Measurements from ENCODE around the gene ATXN3.

Gene ATXN3

DNA sequence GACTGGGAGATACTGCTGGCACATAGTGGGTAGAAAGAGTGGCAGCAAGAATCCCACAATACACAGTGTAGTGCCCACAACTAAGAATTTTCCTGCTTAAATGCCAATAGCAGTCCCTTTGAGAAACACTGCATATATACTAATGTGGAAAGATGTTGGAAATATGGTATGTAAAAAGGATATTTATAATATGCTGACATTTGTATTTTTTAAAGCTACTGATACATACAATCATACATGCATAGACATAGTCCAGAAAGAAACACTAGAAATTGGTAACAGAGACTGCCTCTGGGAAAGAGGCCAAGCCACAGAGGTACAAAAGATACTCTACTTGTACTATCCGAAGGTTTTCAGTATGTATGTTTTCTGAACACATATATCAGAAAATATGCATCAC lies 96.8 kb downstream of the ATXN3 start:
- TF ChIP-seq GATA1 (IDR thresholded peaks at IDR 0.05; ENCODE audit: low read depth, low read length) (no peak), POLR2A (IDR thresholded peaks at IDR 0.05; ENCODE audit: low read length) (no peak)
- DNase-seq: no peak

Data from erythroblast (primary cell).